ENCODE measurements around the gene GLA.
A peak's percentile ranks its signal among the peaks of the same experiment; 100 is the strongest.

Gene GLA

DNA sequence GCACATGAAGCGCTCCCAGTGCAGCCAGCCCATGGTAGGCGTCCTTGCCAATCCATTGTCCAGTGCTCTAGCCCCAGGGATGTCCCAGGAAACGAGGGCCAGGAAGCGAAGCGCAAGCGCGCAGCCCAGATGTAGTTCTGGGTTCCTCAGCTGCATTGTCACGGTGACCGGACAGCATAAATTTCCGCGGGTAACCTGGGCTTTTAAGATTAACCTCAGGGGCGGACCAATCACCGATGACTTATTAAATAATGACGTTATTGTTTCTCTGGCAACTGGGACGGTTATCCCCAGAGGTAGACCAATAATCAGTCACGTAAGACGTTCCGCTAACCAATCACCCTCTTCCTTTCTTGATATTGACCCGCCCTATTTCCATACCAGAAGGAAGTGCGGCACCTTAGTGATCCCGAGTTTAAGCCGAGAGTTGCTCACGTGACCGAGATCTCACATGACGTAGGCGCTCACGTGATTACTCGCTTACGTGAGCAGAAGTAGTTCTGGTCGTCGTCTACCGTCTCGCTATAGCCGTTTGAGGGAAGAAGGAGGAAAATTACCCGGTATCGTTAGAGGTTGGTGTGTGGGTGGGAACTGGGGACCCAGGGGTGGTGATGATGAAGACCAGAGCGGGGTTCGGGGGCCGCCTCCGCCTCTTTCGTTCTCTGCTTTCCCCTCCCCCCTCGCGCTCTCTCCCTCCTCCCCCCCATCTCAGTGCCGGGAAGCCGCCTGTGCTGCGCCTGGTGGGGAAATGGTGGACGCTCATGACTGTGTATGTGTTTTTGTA, at the start of gene GLA, which contains the start of gene HNRNPH2:
GLA (minus strand) TSS at position 178 of the 784 bp plus-strand sequence; CDS start at position 156, 22 bp downstream.
HNRNPH2 (plus strand) TSS at position 475 of the 784 bp plus-strand sequence. CDS start 3,767 bp downstream, outside the sequence.
- peak; percentile 90 for DNase-seq

DNA sequence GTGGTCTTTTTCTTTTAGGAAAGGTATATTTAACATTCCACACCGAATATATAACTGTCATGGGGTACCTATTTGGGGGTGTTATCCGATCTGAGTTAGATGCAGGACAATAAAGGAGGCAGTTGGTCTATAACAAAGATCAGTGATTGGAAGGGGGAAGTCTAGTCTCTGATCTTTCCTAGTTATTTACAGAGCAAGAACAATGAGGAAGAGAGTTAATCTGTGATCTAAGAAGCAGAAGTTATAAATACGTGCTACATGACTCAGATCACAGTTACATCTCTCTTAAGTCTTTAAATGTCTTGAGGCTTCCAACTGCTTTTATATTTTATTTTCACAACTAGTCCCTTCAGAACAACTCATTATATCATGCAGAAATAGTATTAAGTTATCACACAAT, 44.3 kb upstream of the GLA start:
- no peak for DNase-seq

DNA sequence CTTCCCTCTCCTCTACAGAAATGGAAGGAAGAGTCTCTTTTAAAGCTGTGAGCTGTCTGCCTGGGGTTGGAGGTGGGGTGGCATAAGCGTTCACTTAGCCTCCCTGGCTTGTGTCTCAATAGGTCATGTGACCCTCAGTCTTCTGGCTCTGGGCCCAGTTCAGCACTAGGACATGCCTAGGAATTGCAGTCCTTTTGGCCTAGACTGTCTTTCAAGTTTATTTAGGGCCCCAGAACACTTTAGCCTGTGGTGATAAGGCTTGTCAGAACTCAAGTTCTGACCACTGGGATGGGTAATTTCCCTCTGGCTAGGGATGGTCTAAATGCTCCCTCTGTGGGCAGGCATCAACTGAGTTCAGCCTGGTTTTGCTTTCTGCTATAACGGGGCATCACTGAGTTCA, 43.2 kb upstream of the GLA start:
- no peak for DNase-seq

DNA sequence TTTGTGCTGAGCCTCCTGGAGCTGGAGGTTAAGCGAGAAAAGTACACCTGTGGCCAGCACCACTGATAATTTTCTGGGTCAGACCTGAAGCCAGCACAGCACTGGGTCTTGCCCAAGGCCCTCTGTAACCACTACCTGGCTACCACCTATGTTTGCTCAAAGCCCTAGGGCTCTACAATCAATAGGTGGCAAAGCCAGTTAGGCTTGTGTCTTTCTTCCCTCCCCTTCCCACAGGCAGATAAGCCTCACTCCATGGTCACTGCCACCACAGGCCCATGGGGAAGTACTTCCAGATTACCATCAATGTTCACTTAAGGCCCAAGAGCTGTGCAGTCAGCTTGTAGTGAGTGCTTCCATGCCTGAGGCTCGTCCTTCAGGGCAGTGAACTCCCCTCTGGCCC, 42.4 kb upstream of the GLA start:
- DNase-seq, result no peak

DNA sequence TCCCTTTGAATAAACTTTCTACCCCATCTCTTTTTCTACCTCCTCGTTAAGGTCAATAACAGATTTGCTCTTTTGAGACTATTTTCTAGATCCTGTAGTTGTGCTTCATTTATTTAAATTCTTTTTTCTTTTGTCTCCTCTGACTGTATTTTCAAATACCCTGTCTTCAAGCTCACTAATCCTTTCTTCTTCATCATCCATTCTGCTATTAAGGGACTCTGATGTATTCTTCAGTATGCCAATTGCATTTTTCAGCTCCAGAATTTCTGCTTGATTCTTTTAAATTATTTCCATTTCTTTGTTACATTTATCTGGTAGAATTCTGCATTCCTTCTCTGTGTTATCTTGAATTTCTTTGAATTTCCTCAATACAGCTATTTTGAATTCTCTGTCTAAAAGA, 41.6 kb upstream of the GLA start:
- no peak for DNase-seq

DNA sequence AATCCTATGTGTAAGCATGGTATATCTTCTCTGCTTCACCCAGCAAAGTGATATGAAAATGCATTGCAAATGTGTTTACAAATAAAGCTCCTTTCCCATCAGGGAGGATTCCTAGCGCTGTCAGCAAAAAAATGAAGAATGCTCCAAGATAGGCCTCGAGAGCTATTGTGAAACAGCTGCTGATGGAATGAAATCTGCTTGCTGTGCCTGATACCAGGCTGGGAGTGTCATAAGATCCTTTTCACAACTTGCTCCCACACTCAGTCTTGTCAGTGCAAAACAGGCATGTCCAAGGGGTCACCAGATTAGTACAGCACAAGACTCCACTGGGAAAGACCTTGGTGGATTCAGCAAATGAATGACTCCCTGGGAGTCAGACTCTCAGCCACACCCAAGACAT, 34.4 kb upstream of the GLA start:
- no peak for DNase-seq

DNA sequence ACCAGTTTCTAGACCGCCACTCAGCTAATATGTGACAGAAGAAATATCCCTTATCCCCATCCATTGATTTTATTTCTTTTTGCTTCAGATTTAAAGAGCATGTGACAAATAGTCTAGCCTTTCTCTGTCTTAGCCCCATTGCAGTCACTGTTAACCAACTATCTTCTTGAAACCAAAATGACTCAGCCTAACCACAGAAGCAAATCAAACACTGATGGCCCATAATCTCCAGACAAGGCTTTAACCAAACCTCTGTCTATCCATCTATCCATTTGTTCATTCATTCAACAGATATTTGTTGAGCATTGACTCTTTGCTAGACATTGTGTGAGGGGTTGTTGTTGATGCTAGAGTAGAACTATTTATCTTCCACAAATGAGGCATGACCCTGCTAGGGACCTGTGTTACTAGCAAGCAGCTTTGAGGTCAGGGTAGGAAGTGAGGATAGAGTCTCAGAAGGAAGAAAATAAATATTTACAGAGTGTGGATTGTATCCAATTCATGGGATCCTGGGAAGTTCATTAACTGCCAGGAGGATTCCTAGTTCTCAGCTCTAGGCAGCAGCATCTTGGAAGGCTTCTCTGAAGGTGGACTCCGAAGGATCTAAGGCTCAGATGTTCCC, 22.8 kb upstream of the GLA start:
- no peak for DNase-seq

DNA sequence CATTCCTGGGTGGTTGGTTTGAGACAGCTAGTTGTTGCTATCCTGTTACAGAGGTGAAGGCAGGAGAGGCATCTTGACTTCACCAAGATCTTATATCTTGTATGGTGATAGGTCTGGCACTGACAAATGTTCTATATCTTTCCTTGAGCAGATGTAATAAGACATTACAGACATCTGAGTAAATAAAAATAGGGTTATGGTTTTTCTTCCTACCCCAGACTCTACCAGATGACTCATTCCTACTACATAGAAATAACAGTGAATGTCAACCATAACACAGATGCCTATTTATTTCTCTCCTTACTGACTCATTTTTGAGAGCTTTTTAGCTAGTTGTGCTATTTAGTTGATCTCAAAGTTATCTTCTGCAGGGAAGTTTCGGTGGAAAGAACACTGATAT, 22.2 kb upstream of the GLA start:
- no peak for DNase-seq

DNA sequence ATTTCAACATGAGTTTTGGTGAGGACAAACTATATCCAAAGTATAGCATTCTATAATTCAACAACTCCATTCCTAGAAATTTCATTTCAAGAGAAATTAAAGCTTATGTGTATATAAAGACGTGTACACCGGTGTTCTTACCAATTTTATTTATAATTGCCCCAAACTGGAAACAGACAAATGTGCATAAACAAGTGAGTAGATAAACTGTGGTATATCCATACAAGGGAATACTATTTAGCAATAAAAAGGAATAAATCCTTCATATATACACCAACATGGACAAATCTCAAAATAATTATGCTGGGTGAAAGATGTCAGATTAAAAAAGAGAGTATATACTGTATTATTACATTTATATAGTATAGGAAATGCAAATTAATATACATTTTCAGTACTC, 20.2 kb upstream of the GLA start:
- DNase-seq, result no peak

DNA sequence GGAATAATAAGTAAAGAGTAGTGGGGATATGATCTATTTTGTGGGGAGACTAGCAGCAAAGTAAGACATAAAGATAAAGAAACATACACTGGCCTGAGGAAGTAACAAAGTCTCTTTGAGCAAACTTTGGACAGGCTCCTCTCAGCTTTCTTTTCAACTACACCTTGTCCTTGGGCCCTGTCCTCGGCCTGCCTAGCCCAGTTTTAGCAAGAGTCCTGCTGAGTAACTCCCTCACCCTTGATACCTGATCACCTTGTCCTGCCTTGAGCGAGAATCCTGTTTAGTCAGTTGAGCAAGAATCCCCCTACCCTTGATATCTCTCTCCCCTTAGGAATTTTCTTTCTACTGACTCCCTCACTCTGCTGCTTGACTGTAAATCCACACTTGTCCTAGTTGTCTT, 11.8 kb upstream of the GLA start:
- no peak for DNase-seq

DNA sequence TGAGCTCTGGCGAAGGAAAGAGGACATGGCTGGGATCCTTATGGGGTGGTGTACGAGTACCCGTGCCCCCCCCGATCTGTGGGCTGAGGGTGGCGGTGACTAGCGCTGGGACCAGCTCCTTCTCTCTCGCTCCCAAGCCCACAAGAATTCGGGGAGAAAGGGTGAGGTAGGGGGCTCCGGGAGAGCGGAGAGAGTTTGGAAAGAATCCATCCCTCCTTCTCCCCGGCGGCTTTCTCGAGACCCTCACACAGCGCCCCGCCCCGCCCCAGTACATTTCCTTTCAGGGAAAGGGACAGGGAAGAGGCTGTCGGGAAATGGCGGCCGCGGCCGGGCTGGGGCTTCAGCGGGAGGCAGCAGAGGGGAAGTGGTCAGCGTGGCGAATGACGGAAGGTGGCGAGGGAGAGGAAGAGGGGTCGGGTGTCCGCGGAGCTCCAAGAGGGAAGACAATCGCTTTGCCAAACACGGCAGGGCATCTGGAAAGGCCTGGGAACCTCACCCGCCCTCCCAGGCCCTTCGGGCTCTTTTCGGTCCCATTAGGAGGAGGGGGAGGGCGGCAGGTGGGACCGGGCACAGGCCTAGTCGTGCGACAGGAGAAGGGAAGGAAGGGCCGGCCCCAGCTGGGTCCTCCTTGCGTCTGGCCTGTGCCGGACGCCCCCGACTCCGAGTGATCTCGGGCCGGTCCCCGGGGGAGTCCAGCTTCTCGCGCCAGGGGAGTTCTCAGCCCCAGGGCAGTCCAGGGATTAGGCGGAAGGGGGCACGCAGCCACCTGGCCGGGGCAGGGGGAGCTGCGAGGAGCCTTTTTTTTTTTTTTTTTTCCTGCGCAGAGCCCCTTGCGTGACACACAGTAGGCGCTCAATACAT, 10.5 kb upstream of the GLA start:
- peak; percentile 76 for DNase-seq

DNA sequence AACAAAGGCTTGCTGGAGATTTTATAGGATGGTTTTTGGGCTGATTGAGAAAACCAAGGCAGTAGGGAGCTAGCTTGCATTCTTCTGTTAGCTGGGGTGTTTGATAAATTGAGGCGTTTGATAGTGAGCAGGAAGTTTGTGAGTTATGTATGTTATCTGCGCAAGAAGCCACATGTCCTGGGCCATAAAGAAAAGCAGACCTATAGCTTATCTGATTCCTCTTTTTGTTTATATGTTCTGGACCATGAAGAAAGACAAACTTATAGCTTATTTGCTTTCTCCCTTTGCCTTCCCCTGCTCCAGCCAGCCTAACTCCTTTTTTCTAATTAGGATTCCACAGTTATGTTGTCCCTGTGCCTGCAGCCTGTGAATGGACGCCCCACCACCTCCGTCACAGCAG, 9.5 kb upstream of the GLA start:
- DNase-seq, result no peak

DNA sequence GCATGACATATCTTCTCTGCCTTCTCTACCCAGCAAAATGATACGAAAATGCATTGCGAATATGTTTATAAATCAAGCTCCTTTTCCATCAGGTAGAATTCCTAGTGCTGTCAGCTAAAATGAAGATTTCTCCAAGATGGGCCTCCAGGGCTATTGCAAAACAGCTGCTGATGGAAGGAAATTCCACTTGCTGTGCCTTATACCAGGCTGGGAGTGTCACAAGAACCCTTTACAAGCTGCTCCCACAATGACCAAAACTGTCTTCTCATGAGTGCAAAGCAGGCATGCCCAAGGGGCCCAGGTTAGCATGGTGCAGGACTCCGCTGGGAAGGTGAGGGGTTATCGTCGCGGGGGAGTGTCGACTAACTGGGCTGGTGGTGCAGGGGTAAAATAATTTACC, 9.0 kb upstream of the GLA start:
- DNase-seq, result no peak

DNA sequence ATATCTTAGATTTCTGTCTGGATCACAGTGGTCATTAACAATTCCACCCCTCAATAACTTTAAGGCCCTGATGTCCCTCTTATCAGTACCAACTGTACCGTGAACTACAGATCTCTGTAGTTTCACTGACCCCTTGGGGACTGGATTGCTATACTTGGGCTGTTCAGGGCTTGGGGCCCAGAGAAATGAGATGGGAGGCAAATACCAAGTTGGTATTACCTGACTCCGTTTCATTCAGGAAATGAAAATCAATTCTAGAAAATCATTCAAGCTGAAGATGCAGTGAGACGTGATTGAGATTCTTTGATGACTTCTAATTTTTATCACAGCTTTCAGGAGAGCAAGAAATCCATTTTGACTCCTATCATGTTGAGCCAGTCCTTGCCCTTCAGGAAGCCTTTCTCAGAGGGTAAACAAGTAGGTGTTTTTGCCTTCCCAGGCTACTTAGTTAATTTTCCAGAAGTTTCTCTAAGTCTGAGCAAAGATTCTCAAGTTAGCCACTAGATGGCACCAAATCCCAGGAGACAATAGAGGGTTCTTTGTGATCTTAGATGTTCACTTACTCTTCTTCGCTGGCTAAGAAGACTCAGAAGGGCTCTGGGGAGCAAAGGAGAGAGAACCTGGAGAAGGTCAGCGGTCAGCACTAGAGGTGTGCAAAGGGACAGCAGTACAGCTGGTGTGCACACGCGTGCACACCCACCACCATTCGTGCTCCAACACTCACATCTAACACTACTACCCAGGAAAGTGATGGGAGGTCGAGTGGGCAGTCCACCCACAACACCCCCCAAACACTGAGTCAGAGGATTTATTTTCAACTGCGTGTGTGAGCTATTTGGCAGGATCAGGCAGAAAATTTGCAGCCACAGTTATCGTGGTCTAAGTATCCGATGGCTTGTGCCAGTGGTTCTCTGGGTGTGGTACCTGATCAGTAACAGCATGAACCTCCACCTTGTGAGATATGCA, 7.7 kb upstream of the GLA start:
- DNase-seq, result peak; percentile 65

DNA sequence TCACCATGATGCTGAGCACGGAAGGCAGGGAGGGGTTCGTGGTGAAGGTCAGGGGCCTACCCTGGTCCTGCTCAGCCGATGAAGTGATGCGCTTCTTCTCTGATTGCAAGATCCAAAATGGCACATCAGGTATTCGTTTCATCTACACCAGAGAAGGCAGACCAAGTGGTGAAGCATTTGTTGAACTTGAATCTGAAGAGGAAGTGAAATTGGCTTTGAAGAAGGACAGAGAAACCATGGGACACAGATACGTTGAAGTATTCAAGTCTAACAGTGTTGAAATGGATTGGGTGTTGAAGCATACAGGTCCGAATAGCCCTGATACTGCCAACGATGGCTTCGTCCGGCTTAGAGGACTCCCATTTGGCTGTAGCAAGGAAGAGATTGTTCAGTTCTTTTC, 4.3 kb upstream of the GLA start:
- no peak for DNase-seq

DNA sequence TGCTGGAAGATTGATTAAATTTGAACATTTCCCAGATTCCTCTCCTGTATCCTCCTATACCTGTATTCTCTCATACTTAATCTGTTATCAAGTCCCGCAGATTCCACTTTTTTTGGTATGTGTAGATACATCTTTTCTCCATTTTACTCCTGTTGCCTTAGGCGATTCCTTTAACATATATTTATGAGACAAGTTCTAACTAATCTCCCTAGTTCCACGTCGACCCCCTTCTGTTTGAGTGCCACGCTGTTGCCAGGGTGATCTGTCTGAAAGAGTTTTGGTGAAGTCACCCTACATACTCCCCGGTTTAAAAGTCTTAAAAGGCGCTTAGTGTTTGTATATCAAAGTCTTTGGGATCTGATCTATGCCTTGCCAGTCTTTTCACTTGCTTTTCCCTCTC, 2.7 kb upstream of the GLA start:
- DNase-seq, result no peak

DNA sequence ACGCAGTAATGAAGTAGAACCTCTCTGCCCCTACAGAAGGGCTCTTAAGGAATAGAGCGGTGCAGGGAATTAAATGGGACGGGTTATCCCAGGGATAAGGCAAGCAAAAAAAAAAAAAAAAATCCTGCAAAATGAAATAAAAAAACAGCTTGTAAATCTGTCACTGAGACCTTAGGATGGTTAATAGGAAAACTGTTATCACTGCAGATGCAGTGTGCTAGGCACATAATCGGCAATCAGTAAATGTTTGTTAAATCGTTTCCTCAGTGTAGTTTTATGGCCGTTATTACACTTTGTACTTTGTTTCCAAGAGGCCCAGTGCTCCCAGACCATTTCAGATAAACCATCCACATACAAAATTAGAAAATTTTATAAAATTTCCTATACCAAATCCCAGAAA, 1.3 kb upstream of the GLA start:
- no peak for DNase-seq

DNA sequence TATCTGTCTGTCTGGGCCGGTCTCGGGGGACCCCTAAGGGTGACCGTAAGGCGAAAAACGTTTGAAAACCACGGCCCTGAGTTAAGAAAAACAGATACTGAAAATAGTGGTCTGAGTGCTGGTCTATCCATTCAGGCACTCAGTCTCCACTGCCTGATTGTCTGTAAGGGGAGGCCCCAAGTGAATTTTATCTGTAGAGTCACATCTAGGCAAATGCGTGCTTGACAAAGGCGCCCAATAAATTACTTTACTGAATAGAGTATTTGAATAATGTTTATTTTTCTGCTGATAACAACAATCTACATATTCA, 762 bp upstream of the GLA start:
- no peak for DNase-seq

DNA sequence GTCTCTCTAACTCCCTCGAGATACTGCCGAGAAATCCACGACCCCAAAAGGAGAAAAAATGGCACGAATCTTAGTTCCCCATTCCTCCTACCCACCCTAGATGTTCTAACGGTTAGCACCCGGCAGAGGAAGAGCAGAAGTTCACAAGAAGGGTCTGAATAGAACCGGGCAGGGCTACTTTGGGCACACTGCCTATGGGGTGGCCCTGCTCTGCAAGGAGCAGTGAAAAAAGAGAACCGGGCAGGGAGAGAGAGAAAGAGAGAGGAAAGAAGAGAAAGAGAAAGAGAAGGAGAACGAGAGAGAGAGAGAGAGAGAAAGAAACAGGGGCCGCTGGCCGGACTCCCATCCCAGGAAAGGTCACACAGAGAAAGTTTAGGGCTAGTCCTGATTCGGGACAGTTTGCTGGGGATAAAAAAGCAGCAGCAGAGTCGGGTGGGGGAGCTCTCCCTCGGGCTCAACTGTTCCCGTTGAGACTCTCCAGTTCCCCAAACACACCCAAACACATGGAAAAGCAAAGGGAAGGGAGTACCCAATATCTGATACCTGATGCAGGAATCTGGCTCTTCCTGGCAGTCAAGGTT, 468 bp downstream of the GLA start:
- DNase-seq, result no peak

DNA sequence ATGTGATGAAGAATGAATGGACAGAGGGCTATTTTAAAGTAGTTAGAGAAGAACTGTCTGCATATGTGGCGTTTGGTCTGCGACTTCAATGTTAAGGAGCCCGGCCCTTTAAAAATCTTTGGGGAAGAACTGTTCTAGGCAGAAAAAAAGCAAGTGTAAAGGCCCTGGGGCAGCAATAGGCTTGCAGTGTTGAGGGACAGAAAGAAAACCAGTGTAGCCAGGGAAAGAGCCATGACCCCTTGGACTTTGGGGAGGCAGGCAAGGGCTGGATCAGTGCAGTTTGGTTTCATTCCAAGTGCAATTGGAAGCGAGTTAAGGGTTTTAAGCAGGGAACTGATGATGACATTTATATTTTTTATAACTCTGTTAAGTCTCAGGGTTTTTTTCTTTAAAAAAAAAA, 7.9 kb downstream of the GLA start:
- DNase-seq, result no peak

DNA sequence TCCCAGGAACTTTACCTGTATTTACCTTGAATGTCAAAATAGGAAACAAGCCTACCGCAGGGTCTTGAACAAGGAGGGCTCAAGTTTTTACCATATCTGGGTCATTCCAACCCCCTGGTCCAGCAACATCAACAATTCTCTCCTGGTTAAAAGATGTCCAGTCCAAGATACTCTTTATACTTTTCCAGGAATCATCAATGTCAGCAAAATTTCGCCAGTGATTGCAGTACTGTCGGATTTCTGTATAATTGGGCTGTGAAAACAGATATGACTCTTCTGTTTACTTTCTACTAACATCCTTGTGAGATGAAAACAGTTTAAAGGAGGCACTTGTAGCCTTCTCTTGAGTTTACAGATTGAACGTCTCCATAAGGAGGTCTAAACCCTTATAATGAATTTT, 9.0 kb downstream of the GLA start:
- no peak for DNase-seq

DNA sequence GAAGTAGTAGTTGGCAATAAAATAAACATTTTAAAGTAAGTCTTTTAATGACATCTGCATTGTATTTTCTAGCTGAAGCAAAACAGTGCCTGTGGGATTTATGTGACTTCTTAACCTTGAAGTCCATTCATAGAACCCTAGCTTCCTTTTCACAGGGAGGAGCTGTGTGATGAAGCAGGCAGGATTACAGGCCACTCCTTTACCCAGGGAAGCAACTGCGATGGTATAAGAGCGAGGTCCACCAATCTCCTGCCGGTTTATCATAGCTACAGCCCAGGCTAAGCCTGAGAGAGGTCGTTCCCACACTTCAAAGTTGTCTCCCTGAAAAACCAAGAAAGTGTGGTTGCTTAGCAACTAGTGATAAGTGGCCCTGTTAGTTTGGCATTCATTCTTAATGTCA, 9.9 kb downstream of the GLA start:
- no peak for DNase-seq

Data from activated CD8-positive, alpha-beta memory T cell treated with anti-CD3 and anti-CD28 coated beads for 24 hours (primary cell).